Panc1 (cell line): Measurements from ENCODE around the gene PNLIPRP3.
"Not testable (repeated sequence)": the region's sequence is repeated elsewhere in the genome, so short reads cannot be mapped to it uniquely, and the experiment has no call there.

Experiments used
- TCF7L2 ChIP-seq: IDR thresholded peaks from 2 replicates; pipeline ENCODE4 v1.6.1; 2011; ENCODE audit warnings: mild to moderate bottlenecking, low read depth, low read length, inconsistent platforms
- TF ChIP-seq, protein P1 (sequence below): fragments of 450-650 bp; IDR thresholded peaks from 2 replicates; pipeline ENCODE4 v1.5.1; 2017; ENCODE audit warnings: mild to moderate bottlenecking

DNA sequence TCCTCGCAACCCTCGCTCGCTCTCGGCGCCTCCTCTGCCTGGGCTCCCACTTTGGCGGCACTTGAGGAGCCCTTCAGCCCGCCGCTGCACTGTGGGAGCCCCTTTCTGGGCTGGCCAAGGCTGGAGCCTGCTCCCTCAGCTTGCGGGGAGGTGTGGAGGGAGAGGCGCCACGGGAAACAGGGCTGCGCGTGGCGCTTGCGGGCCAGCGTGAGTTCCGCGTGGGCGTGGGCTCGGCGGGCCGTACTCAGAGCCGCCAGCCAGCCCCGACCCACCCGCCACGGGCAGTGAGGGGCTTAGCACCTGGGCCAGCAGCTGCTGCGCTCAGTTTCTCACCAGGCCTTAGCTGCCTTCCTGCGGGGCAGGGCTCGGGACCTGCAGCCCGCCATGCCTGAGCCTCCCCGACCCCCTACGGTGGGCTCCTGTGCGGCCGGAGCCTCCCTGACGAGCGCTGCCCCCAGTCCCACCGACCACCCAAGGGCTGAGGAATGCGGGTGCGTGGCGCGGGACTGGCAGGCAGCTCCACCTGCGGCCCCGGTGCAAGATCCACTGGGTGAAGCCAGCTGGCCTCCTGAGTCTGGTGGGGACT, 34.3 kb upstream of the PNLIPRP3 start:
- not testable (repeated sequence) for TF ChIP-seq TCF7L2
- TF ChIP-seq, protein P1, sequence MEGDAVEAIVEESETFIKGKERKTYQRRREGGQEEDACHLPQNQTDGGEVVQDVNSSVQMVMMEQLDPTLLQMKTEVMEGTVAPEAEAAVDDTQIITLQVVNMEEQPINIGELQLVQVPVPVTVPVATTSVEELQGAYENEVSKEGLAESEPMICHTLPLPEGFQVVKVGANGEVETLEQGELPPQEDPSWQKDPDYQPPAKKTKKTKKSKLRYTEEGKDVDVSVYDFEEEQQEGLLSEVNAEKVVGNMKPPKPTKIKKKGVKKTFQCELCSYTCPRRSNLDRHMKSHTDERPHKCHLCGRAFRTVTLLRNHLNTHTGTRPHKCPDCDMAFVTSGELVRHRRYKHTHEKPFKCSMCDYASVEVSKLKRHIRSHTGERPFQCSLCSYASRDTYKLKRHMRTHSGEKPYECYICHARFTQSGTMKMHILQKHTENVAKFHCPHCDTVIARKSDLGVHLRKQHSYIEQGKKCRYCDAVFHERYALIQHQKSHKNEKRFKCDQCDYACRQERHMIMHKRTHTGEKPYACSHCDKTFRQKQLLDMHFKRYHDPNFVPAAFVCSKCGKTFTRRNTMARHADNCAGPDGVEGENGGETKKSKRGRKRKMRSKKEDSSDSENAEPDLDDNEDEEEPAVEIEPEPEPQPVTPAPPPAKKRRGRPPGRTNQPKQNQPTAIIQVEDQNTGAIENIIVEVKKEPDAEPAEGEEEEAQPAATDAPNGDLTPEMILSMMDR = not testable (repeated sequence)
